ENCODE results near the gene KASH5.

KASH5 gene

GRCh38 chr19:49461656-49462055, 73.6 kb downstream of the KASH5 start:
- no peak for DNase-seq

DNA sequence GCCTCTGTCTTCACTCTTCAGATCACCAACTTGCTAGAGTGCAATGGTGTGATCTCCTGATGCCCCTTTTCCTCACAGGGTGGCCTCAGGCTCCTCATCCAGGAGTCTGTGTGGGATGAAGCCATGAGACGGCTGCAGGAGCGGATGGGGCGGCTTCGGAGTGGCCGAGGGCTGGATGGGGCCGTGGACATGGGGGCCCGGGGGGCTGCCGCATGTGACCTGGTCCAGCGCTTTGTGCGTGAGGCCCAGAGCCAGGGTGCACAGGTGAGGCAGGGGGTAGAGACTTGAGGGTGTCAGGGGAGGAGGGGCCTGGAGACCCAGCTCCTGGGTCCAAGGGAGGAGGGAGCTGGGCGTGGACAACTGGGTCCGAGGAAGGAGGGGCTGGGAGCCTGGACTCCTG, 74.4 kb downstream of the KASH5 start:
- DNase-seq = no peak

- DNase-seq = no peak
These were observed 76.1 kb downstream of the KASH5 start for GRCh38 chr19:49463960-49464740.

DNA sequence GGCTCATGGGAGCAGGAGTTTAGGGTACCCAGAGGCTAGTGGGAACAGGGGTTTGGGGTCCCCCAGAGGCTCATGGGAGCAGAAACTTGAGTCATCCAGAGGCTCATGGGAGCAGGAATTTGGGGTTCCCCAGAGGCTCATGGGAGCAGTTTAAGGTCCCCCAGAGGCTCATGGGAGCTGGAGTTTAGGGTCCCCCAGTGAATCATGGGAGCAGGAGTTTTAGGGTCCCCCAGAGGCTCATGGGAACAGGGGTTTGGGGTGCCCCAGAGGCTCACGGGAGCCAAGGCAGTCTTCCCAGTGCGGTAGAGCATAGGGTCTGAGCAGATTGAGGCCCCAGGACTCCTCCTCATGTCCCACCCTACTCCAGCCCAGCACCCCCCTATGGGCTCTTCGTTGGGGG, 77.3 kb downstream of the KASH5 start:
- no peak for DNase-seq

Data from activated naive CD4-positive, alpha-beta T cell treated with Interleukin-2 at 50 U/mL for 16 hours (primary cell).